ENCODE data around the gene AGER.

The AGER gene

GRCh38 chr6:32168807-32169591, 15.1 kb downstream of the AGER start:
- no peak for DNase-seq (ENCODE audit: low spot score)

GRCh38 chr6:32168350-32168749, 15.7 kb downstream of the AGER start:
- DNase-seq (ENCODE audit: low spot score), result no peak

GRCh38 chr6:32167761-32168262, 16.2 kb downstream of the AGER start:
- DNase-seq (ENCODE audit: low spot score), result no peak

- no peak for DNase-seq (ENCODE audit: low spot score)
Measured at GRCh38 chr6:32167154-32167760, 16.8 kb downstream of the AGER start.

GRCh38 chr6:32166411-32167061, 17.5 kb downstream of the AGER start:
- DNase-seq (ENCODE audit: low spot score), result no peak

- DNase-seq (ENCODE audit: low spot score), result no peak
Measured at GRCh38 chr6:32164295-32164694, 19.8 kb downstream of the AGER start, which contains the start of gene EGFL8. TSS of gene EGFL8 (plus strand) at chr6:32164595. CDS start at chr6:32166166, 1,571 bp downstream.

- no peak for DNase-seq (ENCODE audit: low spot score)
Measured at GRCh38 chr6:32163559-32164258, 20.3 kb downstream of the AGER start.

GRCh38 chr6:32158052-32158451, 26.0 kb downstream of the AGER start:
- DNase-seq (ENCODE audit: low spot score), result no peak

- no peak for DNase-seq (ENCODE audit: low spot score)
Measured at GRCh38 chr6:32156891-32157290, 27.2 kb downstream of the AGER start.

- DNase-seq (ENCODE audit: low spot score), result peak; percentile 29
Measured at GRCh38 chr6:32154514-32155161, 29.4 kb downstream of the AGER start.

- peak; percentile 86 for DNase-seq (ENCODE audit: low spot score)
Measured at GRCh38 chr6:32153564-32154513, 30.2 kb downstream of the AGER start, which contains the start of gene PPT2. TSS of gene PPT2 (plus strand) at chr6:32154141. CDS start at chr6:32154595, 454 bp downstream.

GRCh38 chr6:32152769-32153563, 31.1 kb downstream of the AGER start:
- DNase-seq (ENCODE audit: low spot score), result no peak

- no peak for DNase-seq (ENCODE audit: low spot score)
Measured at GRCh38 chr6:32151863-32152768, 31.9 kb downstream of the AGER start, which contains the start of gene PRRT1. TSS of gene PRRT1 (minus strand) at chr6:32151939. CDS start at chr6:32151827, 112 bp downstream.

GRCh38 chr6:32151181-32151862, 32.7 kb downstream of the AGER start:
- DNase-seq (ENCODE audit: low spot score), result no peak

GRCh38 chr6:32149932-32150870, 33.9 kb downstream of the AGER start:
- no peak for DNase-seq (ENCODE audit: low spot score)

GRCh38 chr6:32149092-32149755, 34.8 kb downstream of the AGER start:
- DNase-seq (ENCODE audit: low spot score), result no peak

Measured in kidney capillary endothelial cell (primary cell).